Peyer's patch (tissue), 4 donors: Measurements from ENCODE around the gene SLC36A3. TPM values are rescaled to one million over a fixed set of nuclear protein-coding genes. Genes with fewer than 3 reads are reported as not detected.

Experiments used
- DNase-seq, 3 donors: peaks; one replicate each; pipeline ENCODE4 v3.0.0-alpha.2; 2017 to 2019
- H3K27ac ChIP-seq, 4 donors: fragments of 200-600 bp; sonication (generic); one replicate each; pipeline ENCODE4 v1.5.1; 2016 to 2019
- H3K27me3 ChIP-seq, 2 donors: fragments of 200-600 bp; sonication (generic); one replicate each; pipeline ENCODE4 v1.5.1; 2019
- H3K36me3 ChIP-seq, 3 donors: fragments of 200-600 bp; sonication (generic); one replicate each; pipeline ENCODE4 v1.5.1; 2016 to 2019
- H3K4me1 ChIP-seq, 4 donors: fragments of 200-600 bp; sonication (generic); one replicate each; pipeline ENCODE4 v1.5.1; 2016 to 2019
- H3K4me3 ChIP-seq, 4 donors: fragments of 200-600 bp; sonication (generic); 1 replicate in 3 of 4; 2 replicates in 1 of 4; pipeline ENCODE4 v1.5.1; 2016 to 2019; ENCODE audit warnings: mild to moderate bottlenecking in 1 of 4
- H3K9me3 ChIP-seq, 4 donors: fragments of 200-600 bp; sonication (generic); one replicate each; pipeline ENCODE4 v1.5.1; 2016 to 2019; ENCODE audit warnings: mild to moderate bottlenecking in 1 of 4
- CTCF ChIP-seq, 6 experiments: fragments of 450-650 bp in 4 of 6; fragments of 200-600 bp in 2 of 6; sonication (generic) in 1 of 6; IDR thresholded peaks; one replicate each; pipeline ENCODE4 v1.5.1; 2017 to 2019; ENCODE audit warnings: antibody characterized with exemption in 6 of 6, mild to moderate bottlenecking in 3 of 6, moderate library complexity in 1 of 6
- POLR2A ChIP-seq, 2 donors: fragments of 450-650 bp; IDR thresholded peaks; one replicate each; pipeline ENCODE4 v1.5.1; 2017; ENCODE audit warnings: antibody characterized with exemption in 2 of 2, mild to moderate bottlenecking in 2 of 2, moderate library complexity in 2 of 2
- total RNA-seq, 4 donors: library from RNA; depleted of rRNA; stranded (reverse); fragments of >200 nt; gene quantifications; one replicate each; pipeline ENCODE4 v1.1.0, GENCODE V29; 2016

The SLC36A3 gene
- total RNA-seq, 4 donors from 2014 or later: not detected

GRCh38 chr5:151270599-151270998, 33.0 kb downstream of the SLC36A3 start:
- no peaks in the 10 kb centered on the region for H3K27me3 ChIP-seq
- no peak overlapping the region for H3K27ac ChIP-seq
- peaks cover 0 to 28% (median 0%) of the 10 kb centered on the region in 3 donors for H3K36me3 ChIP-seq
- H3K4me1 ChIP-seq: no peaks in the 10 kb centered on the region
- TF ChIP-seq CTCF (IDR thresholded peaks at IDR 0.05): no peak
- TF ChIP-seq POLR2A (IDR thresholded peaks at IDR 0.05): no peak
- no peak for DNase-seq
- no peak overlapping the region for H3K4me3 ChIP-seq
- no peaks in the 10 kb centered on the region for H3K9me3 ChIP-seq

- Histone ChIP-seq H3K4me1 (no peaks in the 10 kb centered on the region), H3K4me3 (no peak overlapping the region), H3K36me3 (peaks cover 0 to 28% (median 0%) of the 10 kb centered on the region in 3 donors), H3K27me3 (no peaks in the 10 kb centered on the region), H3K27ac (no peak overlapping the region), H3K9me3 (no peaks in the 10 kb centered on the region)
- TF ChIP-seq POLR2A (IDR thresholded peaks at IDR 0.05): no peak
- no peak for TF ChIP-seq CTCF (IDR thresholded peaks at IDR 0.05)
- DNase-seq: no peak
Measured at GRCh38 chr5:151267491-151268260, 35.9 kb downstream of the SLC36A3 start.

- TF ChIP-seq CTCF (IDR thresholded peaks at IDR 0.05) (no peak), POLR2A (IDR thresholded peaks at IDR 0.05) (no peak)
- H3K36me3 ChIP-seq: peaks cover 0 to 23% (median 0%) of the 10 kb centered on the region in 3 donors
Measured at GRCh38 chr5:151264113-151264512, 39.5 kb downstream of the SLC36A3 start.

GRCh38 chr5:151262532-151262931, 41.0 kb downstream of the SLC36A3 start:
- no peak for DNase-seq
- TF ChIP-seq POLR2A (IDR thresholded peaks at IDR 0.05): no peak
- no peak for TF ChIP-seq CTCF (IDR thresholded peaks at IDR 0.05)
- Histone ChIP-seq H3K9me3 (no peaks in the 10 kb centered on the region), H3K4me1 (peaks cover 0 to 9% (median 0%) of the 10 kb centered on the region in 4 donors), H3K4me3 (no peak overlapping the region), H3K27me3 (no peaks in the 10 kb centered on the region), H3K36me3 (peaks cover 0 to 10% (median 0%) of the 10 kb centered on the region in 3 donors), H3K27ac (no peak overlapping the region)

More at GRCh38 chr5:151264113-151264512, 39.5 kb downstream of the SLC36A3 start:
- Histone ChIP-seq H3K27ac (no peak overlapping the region), H3K4me1 (no peaks in the 10 kb centered on the region), H3K9me3 (no peaks in the 10 kb centered on the region), H3K4me3 (no peak overlapping the region), H3K27me3 (no peaks in the 10 kb centered on the region)
- no peak for DNase-seq

- Histone ChIP-seq H3K4me1 (peaks cover 0 to 16% (median 0%) of the 10 kb centered on the region in 4 donors), H3K27me3 (no peaks in the 10 kb centered on the region), H3K27ac (no peak overlapping the region), H3K9me3 (no peaks in the 10 kb centered on the region), H3K4me3 (no peak overlapping the region), H3K36me3 (no peaks in the 10 kb centered on the region)
- no peak for TF ChIP-seq POLR2A (IDR thresholded peaks at IDR 0.05)
- DNase-seq: no peak
Measured at GRCh38 chr5:151259931-151260330, 43.6 kb downstream of the SLC36A3 start.

GRCh38 chr5:151258816-151259215, 44.8 kb downstream of the SLC36A3 start:
- H3K27ac ChIP-seq: peak overlapping the region in 1 of 4 donors; percentile 89
- no peak overlapping the region for H3K4me3 ChIP-seq
- no peaks in the 10 kb centered on the region for H3K27me3 ChIP-seq
- H3K4me1 ChIP-seq: peaks cover 0 to 16% (median 4%) of the 10 kb centered on the region in 4 donors
- no peak for DNase-seq
- TF ChIP-seq POLR2A (IDR thresholded peaks at IDR 0.05): no peak
- no peak for TF ChIP-seq CTCF (IDR thresholded peaks at IDR 0.05)
- no peaks in the 10 kb centered on the region for H3K36me3 ChIP-seq
- no peaks in the 10 kb centered on the region for H3K9me3 ChIP-seq
